GM18873 (cell line): ENCODE results near the gene SLC25A25.

ENCODE experiments used
- ATAC-seq: cut with Tn5 transposase; IDR thresholded peaks from one replicate; pipeline ENCODE4 v1.9.1; 2021; ENCODE audit warnings: mild to moderate bottlenecking, moderate library complexity, moderate number of reproducible peaks; ENCODE audit not compliant: unreplicated experiment, low FRiP score

SLC25A25 gene

GRCh38 chr9:128094166-128094949 is 26.3 kb downstream of the SLC25A25 start:
- peak; percentile 63 for ATAC-seq

GRCh38 chr9:128094950-128095544 is 27.0 kb downstream of the SLC25A25 start:
- ATAC-seq = no peak

- no peak for ATAC-seq
These were observed 28.8 kb downstream of the SLC25A25 start for GRCh38 chr9:128096616-128097536.

GRCh38 chr9:128097543-128098296 is 29.7 kb downstream of the SLC25A25 start:
- no peak for ATAC-seq

- ATAC-seq = no peak
These were observed 30.5 kb downstream of the SLC25A25 start for GRCh38 chr9:128098297-128099230.

GRCh38 chr9:128099231-128099931 is 31.3 kb downstream of the SLC25A25 start:
- ATAC-seq = no peak

GRCh38 chr9:128099932-128100491 is 32.0 kb downstream of the SLC25A25 start:
- no peak for ATAC-seq

GRCh38 chr9:128100581-128100980 is 32.5 kb downstream of the SLC25A25 start:
- no peak for ATAC-seq

GRCh38 chr9:128101231-128101661 is 33.2 kb downstream of the SLC25A25 start:
- no peak for ATAC-seq

- no peak for ATAC-seq
These were observed 33.7 kb downstream of the SLC25A25 start for GRCh38 chr9:128101690-128102089.

GRCh38 chr9:128102196-128102595 is 34.2 kb downstream of the SLC25A25 start:
- no peak for ATAC-seq

GRCh38 chr9:128102861-128103588 is 35.0 kb downstream of the SLC25A25 start:
- no peak for ATAC-seq

- ATAC-seq = no peak
These were observed 35.5 kb downstream of the SLC25A25 start for GRCh38 chr9:128103589-128103962.

- ATAC-seq = no peak
These were observed 36.2 kb downstream of the SLC25A25 start for GRCh38 chr9:128104171-128104618.

- ATAC-seq = no peak
These were observed 37.6 kb downstream of the SLC25A25 start for GRCh38 chr9:128105538-128106175.

- no peak for ATAC-seq
These were observed 38.3 kb downstream of the SLC25A25 start for GRCh38 chr9:128106181-128106939.
